Breast epithelium (tissue), 3 donors: Measurements from ENCODE around the gene MAST3.

Source experiments
- POLR2A ChIP-seq: fragments of 450-650 bp; IDR thresholded peaks from one replicate; pipeline ENCODE4 v1.6.1; 2016; ENCODE audit warnings: antibody characterized with exemption, mild to moderate bottlenecking, moderate library complexity
- POLR2AphosphoS5 ChIP-seq, 3 donors: sonication (generic); formaldehyde crosslinking; IDR thresholded peaks; one replicate each; pipeline ENCODE4 v1.6.1; 2017; ENCODE audit warnings: antibody characterized with exemption in 3 of 3
- TF ChIP-seq, protein P1 (sequence below), 3 donors: fragments of 450-650 bp; IDR thresholded peaks; one replicate each; pipeline ENCODE4 v1.5.1; 2016 to 2017; ENCODE audit warnings: antibody characterized with exemption in 3 of 3, mild to moderate bottlenecking in 3 of 3, moderate library complexity in 3 of 3

DNA sequence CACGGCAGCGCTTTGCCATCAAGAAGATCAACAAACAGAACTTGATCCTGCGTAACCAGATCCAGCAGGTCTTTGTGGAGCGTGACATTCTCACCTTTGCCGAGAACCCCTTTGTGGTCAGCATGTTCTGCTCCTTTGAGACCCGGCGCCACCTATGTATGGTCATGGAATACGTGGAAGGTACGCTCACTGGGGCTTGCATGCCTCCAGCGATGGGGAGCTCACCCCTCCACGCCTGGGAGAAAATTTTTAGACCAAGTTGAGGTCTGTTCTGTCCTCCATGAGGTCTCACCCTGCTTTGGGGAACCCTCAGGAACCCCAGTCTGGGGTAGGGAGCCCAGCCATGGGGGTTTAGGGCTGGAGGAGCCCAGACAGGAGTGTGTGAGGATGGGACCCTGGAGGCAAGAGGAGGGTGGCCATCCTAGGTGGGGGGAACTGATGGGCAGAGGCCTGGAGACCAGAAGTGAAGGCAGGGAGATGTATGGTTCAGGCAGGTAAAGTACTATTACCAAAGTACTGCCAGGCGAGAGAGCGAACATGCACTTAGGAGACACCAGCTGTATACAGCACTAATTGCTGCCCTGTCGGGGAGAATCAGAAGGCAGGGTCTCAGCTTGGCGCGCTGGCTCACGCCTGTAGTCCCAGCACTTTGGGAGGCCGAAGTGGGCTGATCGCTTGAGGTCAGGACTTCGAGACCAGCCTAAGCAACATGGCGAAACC, 33.1 kb downstream of the MAST3 start:
- TF ChIP-seq, protein P1, sequence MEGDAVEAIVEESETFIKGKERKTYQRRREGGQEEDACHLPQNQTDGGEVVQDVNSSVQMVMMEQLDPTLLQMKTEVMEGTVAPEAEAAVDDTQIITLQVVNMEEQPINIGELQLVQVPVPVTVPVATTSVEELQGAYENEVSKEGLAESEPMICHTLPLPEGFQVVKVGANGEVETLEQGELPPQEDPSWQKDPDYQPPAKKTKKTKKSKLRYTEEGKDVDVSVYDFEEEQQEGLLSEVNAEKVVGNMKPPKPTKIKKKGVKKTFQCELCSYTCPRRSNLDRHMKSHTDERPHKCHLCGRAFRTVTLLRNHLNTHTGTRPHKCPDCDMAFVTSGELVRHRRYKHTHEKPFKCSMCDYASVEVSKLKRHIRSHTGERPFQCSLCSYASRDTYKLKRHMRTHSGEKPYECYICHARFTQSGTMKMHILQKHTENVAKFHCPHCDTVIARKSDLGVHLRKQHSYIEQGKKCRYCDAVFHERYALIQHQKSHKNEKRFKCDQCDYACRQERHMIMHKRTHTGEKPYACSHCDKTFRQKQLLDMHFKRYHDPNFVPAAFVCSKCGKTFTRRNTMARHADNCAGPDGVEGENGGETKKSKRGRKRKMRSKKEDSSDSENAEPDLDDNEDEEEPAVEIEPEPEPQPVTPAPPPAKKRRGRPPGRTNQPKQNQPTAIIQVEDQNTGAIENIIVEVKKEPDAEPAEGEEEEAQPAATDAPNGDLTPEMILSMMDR (IDR thresholded peaks at IDR 0.05) = no peak
- TF ChIP-seq POLR2A (no peak), POLR2AphosphoS5 (IDR thresholded peaks at IDR 0.05) (no peak)
